Measurements from ENCODE around the gene WFIKKN1.

The WFIKKN1 gene

DNA sequence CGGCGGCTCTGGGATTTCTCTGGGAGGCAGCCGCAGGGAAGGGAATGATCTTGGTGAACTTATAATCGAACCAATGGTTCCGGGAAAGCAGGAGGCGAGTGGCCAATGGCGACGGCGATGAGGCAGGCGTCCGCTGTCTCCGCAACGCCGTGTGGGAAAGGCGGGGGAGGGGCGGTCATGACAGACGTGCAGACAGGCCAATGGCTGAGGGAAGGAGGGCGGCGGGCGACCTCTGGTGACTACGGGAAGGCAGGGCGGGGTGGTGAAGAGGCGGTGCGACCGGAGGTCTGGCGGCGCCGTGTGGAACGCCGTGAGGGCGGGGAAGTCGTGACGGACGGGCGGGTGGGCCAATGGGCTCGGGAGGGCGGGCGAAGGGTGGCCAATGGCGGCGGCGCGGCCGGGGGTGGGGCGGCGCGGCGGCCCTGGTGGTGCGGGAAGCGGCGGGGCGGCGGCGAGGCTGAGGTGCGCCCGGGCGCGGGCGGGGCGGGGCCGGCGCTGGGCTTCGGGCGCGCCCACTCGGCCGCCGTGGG is 41.1 kb upstream of the WFIKKN1 start, which contains the start of gene RAB40C:
Gene RAB40C (plus strand): TSS at position 409 of the 530 bp plus-strand sequence. CDS start 226 bp downstream, outside the sequence.
- H3K4me1 ChIP-seq (ENCODE audit: control insufficient read depth, insufficient read depth, low read length): peaks cover 51% of the 10 kb centered on the region
- peak within 1 kb of the TSS; percentile 91 for H3K4me3 ChIP-seq (ENCODE audit: low read length)

GRCh38 chr16:590188-590814 is 40.5 kb upstream of the WFIKKN1 start:
- H3K9me3 ChIP-seq (ENCODE audit: control insufficient read depth, low read length): no peaks in the 10 kb centered on the region
- H3K9ac ChIP-seq (ENCODE audit: low read length): peak overlapping the region; percentile 89
- H3K4me1 ChIP-seq (ENCODE audit: control insufficient read depth, insufficient read depth, low read length): peaks cover 56% of the 10 kb centered on the region
- H3K27me3 ChIP-seq (ENCODE audit: control insufficient read depth, insufficient read depth, low read length): peaks cover 10% of the 10 kb centered on the region
- H3K36me3 ChIP-seq (ENCODE audit: control insufficient read depth, insufficient read depth, low read length): no peaks in the 10 kb centered on the region
- H3K4me3 ChIP-seq (ENCODE audit: low read length): peak overlapping the region; percentile 91

More for the DNA sequence above, 41.1 kb upstream of the WFIKKN1 start, which contains the start of gene RAB40C:
- Histone ChIP-seq H3K9ac (ENCODE audit: low read length) (peak within 1 kb of the TSS; percentile 89), H3K36me3 (ENCODE audit: control insufficient read depth, insufficient read depth, low read length) (no peaks in the 10 kb centered on the region), H3K9me3 (ENCODE audit: control insufficient read depth, low read length) (no peaks in the 10 kb centered on the region), H3K27me3 (ENCODE audit: control insufficient read depth, insufficient read depth, low read length) (peaks cover 11% of the 10 kb centered on the region)

GRCh38 chr16:590815-591200 is 40.0 kb upstream of the WFIKKN1 start:
- Histone ChIP-seq H3K4me3 (ENCODE audit: low read length) (peak overlapping the region; percentile 91), H3K36me3 (ENCODE audit: control insufficient read depth, insufficient read depth, low read length) (no peaks in the 10 kb centered on the region), H3K4me1 (ENCODE audit: control insufficient read depth, insufficient read depth, low read length) (peaks cover 57% of the 10 kb centered on the region), H3K27me3 (ENCODE audit: control insufficient read depth, insufficient read depth, low read length) (peaks cover 5% of the 10 kb centered on the region), H3K9me3 (ENCODE audit: control insufficient read depth, low read length) (no peaks in the 10 kb centered on the region), H3K9ac (ENCODE audit: low read length) (peak overlapping the region; percentile 89)

- H3K27me3 ChIP-seq (ENCODE audit: control insufficient read depth, insufficient read depth, low read length): peaks cover 5% of the 10 kb centered on the region
- H3K9ac ChIP-seq (ENCODE audit: low read length): peak overlapping the region; percentile 89
- no peaks in the 10 kb centered on the region for H3K9me3 ChIP-seq (ENCODE audit: control insufficient read depth, low read length)
- H3K36me3 ChIP-seq (ENCODE audit: control insufficient read depth, insufficient read depth, low read length): no peaks in the 10 kb centered on the region
- H3K4me1 ChIP-seq (ENCODE audit: control insufficient read depth, insufficient read depth, low read length): peaks cover 62% of the 10 kb centered on the region
- peak overlapping the region; percentile 91 for H3K4me3 ChIP-seq (ENCODE audit: low read length)
Observed at GRCh38 chr16:591231-591630, 39.6 kb upstream of the WFIKKN1 start.

DNA sequence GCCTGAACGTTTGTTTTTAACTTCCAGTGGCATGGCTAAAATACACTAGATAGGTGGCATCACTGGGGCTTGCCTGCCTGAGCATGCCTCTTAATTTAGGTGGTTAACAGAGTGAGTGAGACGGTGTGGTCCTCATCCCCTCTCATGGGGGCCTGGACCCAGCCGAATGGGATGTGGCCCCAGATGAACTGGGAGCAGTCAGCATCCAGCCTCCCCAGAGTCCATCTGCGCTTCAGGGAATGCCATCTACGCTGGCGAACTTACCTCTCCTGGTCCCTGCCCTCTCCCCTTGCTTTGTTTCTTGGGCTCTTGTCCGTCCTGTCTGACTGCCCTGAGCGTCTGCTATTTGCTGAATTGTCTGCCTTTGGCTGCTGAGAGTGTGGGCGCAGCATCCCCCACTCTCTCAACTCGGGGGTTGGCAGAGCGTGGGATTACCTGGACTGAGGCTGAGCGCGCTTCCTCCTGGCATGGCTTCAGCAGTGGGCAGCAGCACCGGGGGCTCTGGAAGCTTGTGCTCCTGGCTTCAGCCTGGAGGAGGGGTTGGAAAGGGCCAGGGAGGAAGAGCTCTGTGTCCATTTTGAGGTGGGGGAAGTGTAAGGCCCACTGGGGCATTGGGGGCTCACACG is 38.8 kb upstream of the WFIKKN1 start:
- Histone ChIP-seq H3K9me3 (ENCODE audit: control insufficient read depth, low read length) (no peaks in the 10 kb centered on the region), H3K9ac (ENCODE audit: low read length) (peak overlapping the region; percentile 65), H3K36me3 (ENCODE audit: control insufficient read depth, insufficient read depth, low read length) (no peaks in the 10 kb centered on the region), H3K27me3 (ENCODE audit: control insufficient read depth, insufficient read depth, low read length) (no peaks in the 10 kb centered on the region), H3K4me3 (ENCODE audit: low read length) (no peak overlapping the region), H3K4me1 (ENCODE audit: control insufficient read depth, insufficient read depth, low read length) (peaks cover 60% of the 10 kb centered on the region)

DNA sequence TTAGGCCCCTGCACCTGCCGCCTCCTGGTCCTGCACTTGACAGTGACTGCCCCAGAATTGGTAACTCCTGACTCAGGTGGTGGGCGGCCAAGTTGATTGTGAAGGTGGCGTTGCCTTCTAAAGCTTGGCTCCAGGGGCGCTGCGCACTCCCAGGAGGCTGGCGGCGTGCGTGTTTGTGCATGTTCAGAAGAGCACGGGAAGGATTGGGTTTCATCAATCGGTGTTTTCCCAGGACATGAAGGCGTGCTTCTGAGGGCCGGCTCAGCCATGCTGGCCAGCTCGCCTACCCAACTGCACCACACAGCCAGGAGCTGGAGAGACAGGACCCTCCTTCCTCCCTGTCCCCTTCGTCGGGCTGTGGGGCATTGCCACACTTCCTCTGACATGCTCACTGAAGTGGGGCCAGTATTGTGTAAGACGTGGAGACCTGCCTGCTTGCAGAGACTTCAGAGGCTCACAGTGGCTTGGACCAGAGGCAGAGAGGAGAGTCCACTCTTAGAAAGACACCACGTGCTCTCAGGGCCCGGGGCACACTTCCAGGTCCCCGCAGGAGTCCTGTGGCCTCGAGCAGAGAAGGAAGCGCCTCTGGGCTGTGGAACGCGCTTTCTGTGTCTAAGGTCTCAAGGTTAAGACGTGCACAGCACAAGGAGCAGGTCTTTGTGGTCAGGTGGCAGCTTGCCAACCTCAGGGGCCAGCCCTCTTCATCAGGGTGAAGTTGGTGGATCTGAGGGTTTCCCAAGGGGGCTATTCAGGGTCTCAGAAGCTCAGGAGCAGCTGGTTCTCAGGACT is 38.1 kb upstream of the WFIKKN1 start:
- H3K4me1 ChIP-seq (ENCODE audit: control insufficient read depth, insufficient read depth, low read length): peaks cover 57% of the 10 kb centered on the region
- peak overlapping the region; percentile 65 for H3K9ac ChIP-seq (ENCODE audit: low read length)
- no peaks in the 10 kb centered on the region for H3K36me3 ChIP-seq (ENCODE audit: control insufficient read depth, insufficient read depth, low read length)
- no peaks in the 10 kb centered on the region for H3K9me3 ChIP-seq (ENCODE audit: control insufficient read depth, low read length)
- peak overlapping the region; percentile 5 for H3K4me3 ChIP-seq (ENCODE audit: low read length)
- H3K27me3 ChIP-seq (ENCODE audit: control insufficient read depth, insufficient read depth, low read length): no peaks in the 10 kb centered on the region

- Histone ChIP-seq H3K9ac (ENCODE audit: low read length) (peak overlapping the region; percentile 65), H3K9me3 (ENCODE audit: control insufficient read depth, low read length) (no peaks in the 10 kb centered on the region), H3K27me3 (ENCODE audit: control insufficient read depth, insufficient read depth, low read length) (no peaks in the 10 kb centered on the region), H3K4me1 (ENCODE audit: control insufficient read depth, insufficient read depth, low read length) (peaks cover 50% of the 10 kb centered on the region), H3K36me3 (ENCODE audit: control insufficient read depth, insufficient read depth, low read length) (no peaks in the 10 kb centered on the region), H3K4me3 (ENCODE audit: low read length) (peak overlapping the region; percentile 5)
Observed at GRCh38 chr16:593406-593805, 37.4 kb upstream of the WFIKKN1 start.

- H3K4me1 ChIP-seq (ENCODE audit: control insufficient read depth, insufficient read depth, low read length): peaks cover 51% of the 10 kb centered on the region
- H3K36me3 ChIP-seq (ENCODE audit: control insufficient read depth, insufficient read depth, low read length): no peaks in the 10 kb centered on the region
- no peak overlapping the region for H3K4me3 ChIP-seq (ENCODE audit: low read length)
- peak overlapping the region; percentile 48 for H3K9ac ChIP-seq (ENCODE audit: low read length)
- H3K27me3 ChIP-seq (ENCODE audit: control insufficient read depth, insufficient read depth, low read length): no peaks in the 10 kb centered on the region
- H3K9me3 ChIP-seq (ENCODE audit: control insufficient read depth, low read length): no peaks in the 10 kb centered on the region
Observed at GRCh38 chr16:593807-594206, 37.0 kb upstream of the WFIKKN1 start.

GRCh38 chr16:595094-595528 is 35.7 kb upstream of the WFIKKN1 start:
- Histone ChIP-seq H3K27me3 (ENCODE audit: control insufficient read depth, insufficient read depth, low read length) (no peaks in the 10 kb centered on the region), H3K4me3 (ENCODE audit: low read length) (no peak overlapping the region), H3K4me1 (ENCODE audit: control insufficient read depth, insufficient read depth, low read length) (peaks cover 57% of the 10 kb centered on the region), H3K36me3 (ENCODE audit: control insufficient read depth, insufficient read depth, low read length) (no peaks in the 10 kb centered on the region), H3K9me3 (ENCODE audit: control insufficient read depth, low read length) (no peaks in the 10 kb centered on the region), H3K9ac (ENCODE audit: low read length) (peak overlapping the region; percentile 48)

DNA sequence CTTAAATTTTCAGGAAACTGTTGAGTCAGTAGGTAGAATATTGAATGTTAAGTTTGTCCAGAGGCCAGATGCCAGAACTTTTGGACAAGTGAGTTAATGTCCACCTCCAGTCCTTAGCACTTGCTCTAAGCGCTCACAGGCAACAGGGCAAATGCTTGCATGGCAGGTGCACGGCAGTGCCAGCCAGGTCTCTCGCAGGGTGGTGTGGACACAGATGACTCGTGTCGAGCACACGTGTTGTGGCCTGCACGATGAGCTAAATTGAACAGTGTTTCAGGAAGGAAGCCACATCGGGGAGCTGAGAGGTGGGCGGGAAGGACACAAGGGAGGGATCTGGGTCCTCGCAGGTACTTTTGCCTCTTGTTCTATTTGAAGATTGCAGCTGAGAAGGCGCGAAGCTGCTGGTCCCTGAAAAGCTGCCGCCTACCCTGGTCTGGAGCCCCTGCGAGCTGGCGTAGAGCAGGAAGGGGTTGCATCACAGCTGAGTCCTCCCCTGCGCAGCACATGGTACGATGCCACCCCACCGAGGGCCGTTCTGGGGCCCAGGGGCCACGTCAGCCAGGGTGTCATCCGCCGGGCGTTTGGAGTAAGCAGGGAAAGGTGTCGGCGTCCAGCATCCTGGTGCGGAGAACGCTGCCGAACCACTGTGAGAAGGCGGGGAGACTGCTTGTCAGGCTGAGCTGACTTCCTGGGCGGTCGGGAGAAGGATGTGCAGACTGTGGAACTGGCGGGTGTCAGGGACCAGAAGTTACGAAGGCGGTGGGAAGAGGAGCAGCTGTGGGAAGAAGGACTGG is 34.6 kb upstream of the WFIKKN1 start:
- Histone ChIP-seq H3K9ac (ENCODE audit: low read length) (no peak overlapping the region), H3K4me1 (ENCODE audit: control insufficient read depth, insufficient read depth, low read length) (peaks cover 57% of the 10 kb centered on the region), H3K36me3 (ENCODE audit: control insufficient read depth, insufficient read depth, low read length) (no peaks in the 10 kb centered on the region), H3K9me3 (ENCODE audit: control insufficient read depth, low read length) (no peaks in the 10 kb centered on the region), H3K27me3 (ENCODE audit: control insufficient read depth, insufficient read depth, low read length) (no peaks in the 10 kb centered on the region), H3K4me3 (ENCODE audit: low read length) (no peak overlapping the region)

GRCh38 chr16:596736-597060 is 34.1 kb upstream of the WFIKKN1 start:
- Histone ChIP-seq H3K27me3 (ENCODE audit: control insufficient read depth, insufficient read depth, low read length) (no peaks in the 10 kb centered on the region), H3K4me3 (ENCODE audit: low read length) (no peak overlapping the region), H3K36me3 (ENCODE audit: control insufficient read depth, insufficient read depth, low read length) (no peaks in the 10 kb centered on the region), H3K4me1 (ENCODE audit: control insufficient read depth, insufficient read depth, low read length) (peaks cover 56% of the 10 kb centered on the region), H3K9ac (ENCODE audit: low read length) (no peak overlapping the region), H3K9me3 (ENCODE audit: control insufficient read depth, low read length) (no peaks in the 10 kb centered on the region)
